ENCODE results near the gene KLHL36.
A peak's percentile ranks its signal among the peaks of the same experiment; 100 is the strongest.

Gene KLHL36

DNA sequence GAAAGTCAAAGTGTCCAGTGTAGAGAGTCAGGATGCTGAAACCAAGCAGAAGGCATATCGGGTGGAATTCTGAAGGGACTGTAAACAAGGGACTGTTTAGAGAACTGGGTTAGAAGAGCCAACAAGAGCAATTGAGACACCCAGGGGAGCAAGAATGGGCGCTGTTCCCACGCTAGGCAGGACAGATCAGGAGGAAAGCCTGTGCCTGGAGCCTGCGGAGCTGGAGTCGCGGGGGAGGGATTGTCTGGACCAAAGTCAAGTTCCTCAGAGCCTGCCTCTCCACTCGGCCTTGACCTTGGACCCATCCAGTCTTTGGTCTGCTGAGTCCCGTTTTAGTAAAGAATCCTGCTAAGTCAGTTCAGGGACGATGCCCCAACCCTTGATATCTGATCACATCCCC is 14.7 kb upstream of the KLHL36 start:
- Histone ChIP-seq H3K9me3 (ENCODE audit: control insufficient read depth, low read length) (no peaks in the 10 kb centered on the region), H3K4me3 (ENCODE audit: low read length) (peak overlapping the region; percentile 28), H3K27me3 (replicated peaks; ENCODE audit: control insufficient read depth, insufficient read depth, low read length) (no peaks in the 10 kb centered on the region), H3K4me1 (ENCODE audit: control insufficient read depth, insufficient read depth, low read length) (peaks cover 20% of the 10 kb centered on the region), H3K9ac (ENCODE audit: low read length) (no peak overlapping the region), H3K36me3 (ENCODE audit: control insufficient read depth, insufficient read depth, low read length, severe bottlenecking) (no peaks in the 10 kb centered on the region)
- DNase-seq (ENCODE audit: low read depth), result no peak

DNA sequence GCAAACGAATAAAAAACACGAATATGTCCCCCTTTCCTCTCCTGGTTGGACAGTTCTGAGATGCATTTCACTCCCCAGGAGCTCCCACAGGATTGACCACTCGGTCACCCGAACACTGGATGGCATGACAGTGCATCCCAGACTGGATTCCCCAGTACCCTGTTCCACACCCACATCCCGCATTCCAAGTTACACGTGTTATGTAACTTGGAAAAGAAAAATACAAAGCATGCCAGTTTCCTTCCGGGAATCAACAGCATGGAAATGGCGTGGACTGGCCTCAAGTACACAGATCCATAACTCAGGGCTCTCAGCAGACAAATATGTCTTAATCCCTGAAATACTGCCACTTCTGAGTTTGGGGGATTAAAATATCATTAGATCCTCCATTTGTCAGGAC is 12.6 kb upstream of the KLHL36 start:
- H3K4me3 ChIP-seq (ENCODE audit: low read length), result no peak overlapping the region
- no peak for DNase-seq (ENCODE audit: low read depth)
- H3K9me3 ChIP-seq (ENCODE audit: control insufficient read depth, low read length), result no peaks in the 10 kb centered on the region

DNA sequence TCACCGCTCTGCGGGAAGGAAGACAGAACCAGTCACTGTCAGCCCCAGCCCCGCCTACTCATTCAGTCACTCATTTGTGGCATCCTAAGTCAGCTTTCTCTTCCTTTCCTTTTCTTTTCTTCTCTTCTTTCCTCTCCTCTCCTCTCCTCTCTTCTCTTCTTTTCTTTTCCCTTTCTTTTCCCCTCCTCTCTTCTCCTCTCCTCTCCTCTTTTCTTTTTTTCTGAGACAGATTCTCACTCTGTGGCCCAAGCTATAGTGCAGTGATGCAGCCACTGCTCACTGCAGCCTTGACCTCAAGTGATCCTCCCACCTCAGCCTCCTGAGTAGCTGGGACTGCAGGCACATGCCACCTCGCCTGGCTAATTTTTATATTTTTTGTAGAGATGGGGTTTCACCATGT is 10.6 kb upstream of the KLHL36 start:
- DNase-seq (ENCODE audit: low read depth), result no peak
- no peak overlapping the region for H3K9ac ChIP-seq (ENCODE audit: low read length)
- no peak overlapping the region for H3K4me3 ChIP-seq (ENCODE audit: low read length)
- no peaks in the 10 kb centered on the region for H3K9me3 ChIP-seq (ENCODE audit: control insufficient read depth, low read length)
- H3K36me3 ChIP-seq (ENCODE audit: control insufficient read depth, insufficient read depth, low read length, severe bottlenecking), result no peaks in the 10 kb centered on the region
- no peaks in the 10 kb centered on the region for H3K27me3 ChIP-seq (replicated peaks; ENCODE audit: control insufficient read depth, insufficient read depth, low read length)
- peaks cover 23% of the 10 kb centered on the region for H3K4me1 ChIP-seq (ENCODE audit: control insufficient read depth, insufficient read depth, low read length)

More for the DNA sequence above, 12.6 kb upstream of the KLHL36 start:
- peaks cover 20% of the 10 kb centered on the region for H3K4me1 ChIP-seq (ENCODE audit: control insufficient read depth, insufficient read depth, low read length)
- no peak overlapping the region for H3K9ac ChIP-seq (ENCODE audit: low read length)
- H3K36me3 ChIP-seq (ENCODE audit: control insufficient read depth, insufficient read depth, low read length, severe bottlenecking), result no peaks in the 10 kb centered on the region
- no peaks in the 10 kb centered on the region for H3K27me3 ChIP-seq (replicated peaks; ENCODE audit: control insufficient read depth, insufficient read depth, low read length)

DNA sequence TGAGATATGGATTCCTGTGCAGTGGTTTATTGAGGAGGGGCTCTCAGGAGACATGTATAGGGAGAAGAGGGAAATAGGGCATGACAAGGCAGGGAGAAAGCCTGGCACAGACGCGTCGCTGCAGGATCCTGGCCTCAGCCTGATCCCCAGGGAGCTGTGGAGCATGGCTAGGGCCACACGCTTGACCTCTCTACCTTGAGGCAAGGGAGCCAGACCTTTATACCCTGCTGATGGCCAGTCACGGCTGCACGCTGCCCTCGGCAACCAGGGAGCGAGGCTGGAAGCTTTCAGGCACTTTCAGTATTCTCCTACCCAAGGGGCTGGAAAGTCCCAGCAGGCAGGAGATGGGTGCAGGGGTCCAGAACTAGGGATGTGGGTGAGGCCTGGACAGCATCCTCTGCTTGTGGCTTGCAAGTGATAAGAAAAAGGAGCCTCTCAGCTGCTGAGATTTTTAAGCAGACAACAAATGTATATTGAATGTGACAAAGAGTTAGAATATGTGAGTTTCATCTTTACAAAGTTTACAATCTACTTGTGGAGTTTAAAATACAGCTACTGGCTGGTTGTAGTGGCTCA is 10.0 kb upstream of the KLHL36 start:
- no peaks in the 10 kb centered on the region for H3K27me3 ChIP-seq (replicated peaks; ENCODE audit: control insufficient read depth, insufficient read depth, low read length)
- DNase-seq (ENCODE audit: low read depth), result no peak
- H3K4me1 ChIP-seq (ENCODE audit: control insufficient read depth, insufficient read depth, low read length), result peaks cover 22% of the 10 kb centered on the region
- H3K4me3 ChIP-seq (ENCODE audit: low read length), result no peak overlapping the region
- H3K9me3 ChIP-seq (ENCODE audit: control insufficient read depth, low read length), result no peaks in the 10 kb centered on the region
- no peaks in the 10 kb centered on the region for H3K36me3 ChIP-seq (ENCODE audit: control insufficient read depth, insufficient read depth, low read length, severe bottlenecking)
- H3K9ac ChIP-seq (ENCODE audit: low read length), result no peak overlapping the region

- H3K27me3 ChIP-seq (replicated peaks; ENCODE audit: control insufficient read depth, insufficient read depth, low read length), result no peaks in the 10 kb centered on the region
- peaks cover 26% of the 10 kb centered on the region for H3K4me1 ChIP-seq (ENCODE audit: control insufficient read depth, insufficient read depth, low read length)
- no peak overlapping the region for H3K9ac ChIP-seq (ENCODE audit: low read length)
- no peak for DNase-seq (ENCODE audit: low read depth)
- H3K4me3 ChIP-seq (ENCODE audit: low read length), result no peak overlapping the region
- no peaks in the 10 kb centered on the region for H3K36me3 ChIP-seq (ENCODE audit: control insufficient read depth, insufficient read depth, low read length, severe bottlenecking)
- H3K9me3 ChIP-seq (ENCODE audit: control insufficient read depth, low read length), result no peaks in the 10 kb centered on the region
These were observed 8.2 kb upstream of the KLHL36 start for GRCh38 chr16:84640145-84640544.

- no peaks in the 10 kb centered on the region for H3K36me3 ChIP-seq (ENCODE audit: control insufficient read depth, insufficient read depth, low read length, severe bottlenecking)
- DNase-seq (ENCODE audit: low read depth), result no peak
- no peak overlapping the region for H3K9ac ChIP-seq (ENCODE audit: low read length)
- H3K4me3 ChIP-seq (ENCODE audit: low read length), result no peak overlapping the region
- no peaks in the 10 kb centered on the region for H3K27me3 ChIP-seq (replicated peaks; ENCODE audit: control insufficient read depth, insufficient read depth, low read length)
- peaks cover 21% of the 10 kb centered on the region for H3K4me1 ChIP-seq (ENCODE audit: control insufficient read depth, insufficient read depth, low read length)
- H3K9me3 ChIP-seq (ENCODE audit: control insufficient read depth, low read length), result no peaks in the 10 kb centered on the region
These were observed 6.5 kb upstream of the KLHL36 start for GRCh38 chr16:84641643-84642358.

DNA sequence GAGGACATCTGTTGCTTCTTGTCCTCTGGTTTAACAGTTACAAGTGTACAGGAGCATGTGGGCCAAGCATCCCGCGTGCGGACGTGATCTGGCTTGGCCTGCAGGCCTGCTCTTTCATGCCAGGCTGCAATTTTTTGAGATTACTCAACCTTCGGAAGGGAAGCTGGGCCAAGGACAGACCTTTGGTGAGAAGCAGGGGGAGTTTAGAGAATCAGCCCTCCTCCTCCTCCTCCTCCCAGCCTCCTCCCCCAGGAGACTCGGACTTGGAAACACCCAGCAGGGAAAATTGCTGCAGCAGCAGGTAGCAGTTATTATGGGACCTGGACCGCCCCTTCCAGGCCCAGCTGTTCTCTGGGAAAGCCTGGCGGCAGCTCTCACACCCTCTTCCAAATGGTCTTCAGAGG is 5.1 kb upstream of the KLHL36 start:
- Histone ChIP-seq H3K9me3 (ENCODE audit: control insufficient read depth, low read length) (no peaks in the 10 kb centered on the region), H3K36me3 (ENCODE audit: control insufficient read depth, insufficient read depth, low read length, severe bottlenecking) (no peaks in the 10 kb centered on the region), H3K4me3 (ENCODE audit: low read length) (no peak overlapping the region), H3K4me1 (ENCODE audit: control insufficient read depth, insufficient read depth, low read length) (peaks cover 29% of the 10 kb centered on the region), H3K9ac (ENCODE audit: low read length) (peak overlapping the region; percentile 22), H3K27me3 (replicated peaks; ENCODE audit: control insufficient read depth, insufficient read depth, low read length) (no peaks in the 10 kb centered on the region)
- peak; percentile 95 for DNase-seq (ENCODE audit: low read depth)

DNA sequence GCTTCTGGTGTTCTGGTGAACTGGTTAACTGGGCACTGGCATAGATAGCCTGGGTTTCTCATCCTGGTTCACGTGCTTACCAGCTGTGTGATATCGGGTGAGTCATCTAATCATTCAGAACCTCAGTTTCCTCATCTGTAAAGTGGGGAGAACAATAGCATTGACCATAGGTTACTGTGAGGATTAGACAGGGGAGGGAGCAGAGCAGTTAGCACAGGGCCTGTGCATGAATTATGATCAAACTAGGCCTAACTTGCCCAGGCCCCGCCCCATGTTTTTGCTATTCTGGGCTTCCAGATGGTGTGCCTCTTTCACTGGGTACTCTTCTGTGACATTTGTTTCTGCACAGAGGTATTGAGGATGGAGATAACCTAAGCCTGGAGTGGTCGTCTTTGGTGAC is 4.6 kb upstream of the KLHL36 start:
- Histone ChIP-seq H3K9me3 (ENCODE audit: control insufficient read depth, low read length) (no peaks in the 10 kb centered on the region), H3K27me3 (replicated peaks; ENCODE audit: control insufficient read depth, insufficient read depth, low read length) (no peaks in the 10 kb centered on the region), H3K4me1 (ENCODE audit: control insufficient read depth, insufficient read depth, low read length) (peaks cover 29% of the 10 kb centered on the region), H3K36me3 (ENCODE audit: control insufficient read depth, insufficient read depth, low read length, severe bottlenecking) (no peaks in the 10 kb centered on the region), H3K9ac (ENCODE audit: low read length) (no peak overlapping the region), H3K4me3 (ENCODE audit: low read length) (no peak overlapping the region)
- DNase-seq (ENCODE audit: low read depth), result peak; percentile 20

DNA sequence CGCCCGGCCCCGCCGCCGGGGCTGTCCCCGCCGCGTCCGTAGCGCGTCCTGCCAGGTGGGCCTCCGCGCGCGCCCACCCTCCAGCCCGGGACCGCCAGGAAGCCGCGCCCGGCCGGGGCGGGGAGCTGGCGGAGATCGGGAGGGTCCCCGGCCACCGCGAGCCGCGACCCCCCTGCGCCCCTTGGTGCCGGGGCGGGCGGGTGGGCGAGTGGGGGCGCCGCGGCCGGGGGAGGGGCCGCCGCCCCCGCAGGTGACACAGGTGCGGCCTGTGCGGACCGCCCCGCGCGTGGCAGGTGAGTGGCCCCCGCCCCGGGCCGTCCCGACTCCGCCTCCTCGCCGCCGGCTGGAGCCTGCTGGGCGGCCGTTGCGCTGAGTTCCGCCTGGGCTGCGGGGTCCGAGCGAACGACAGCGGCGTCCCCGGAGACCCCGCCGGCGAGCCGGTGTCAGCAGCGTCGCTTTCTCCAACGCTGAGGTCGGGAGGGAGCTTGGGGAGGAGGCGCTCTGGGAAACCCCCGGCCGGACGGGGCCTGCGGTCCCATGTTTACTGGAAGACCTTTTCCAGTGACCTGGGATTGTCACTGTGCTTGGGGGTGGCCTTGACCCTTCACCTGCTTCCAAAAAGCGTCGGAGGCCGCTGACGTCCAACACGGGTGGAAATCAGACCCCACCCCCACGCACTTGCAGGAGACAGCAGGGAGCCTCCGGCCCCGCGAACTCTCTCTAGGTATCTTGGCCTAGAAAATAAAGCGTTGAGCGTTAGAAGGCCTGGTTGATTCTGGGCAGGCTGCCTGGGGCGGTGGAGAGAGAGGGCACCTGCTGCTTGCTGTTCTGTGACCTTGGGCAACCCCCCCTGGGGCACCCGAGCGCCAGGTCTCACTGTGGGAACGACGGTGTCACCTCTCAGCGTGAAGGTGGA is 542 bp downstream of the KLHL36 start:
- Histone ChIP-seq H3K4me3 (ENCODE audit: low read length) (peak overlapping the region; percentile 88), H3K27me3 (replicated peaks; ENCODE audit: control insufficient read depth, insufficient read depth, low read length) (no peaks in the 10 kb centered on the region), H3K9ac (ENCODE audit: low read length) (peak overlapping the region; percentile 88), H3K9me3 (ENCODE audit: control insufficient read depth, low read length) (no peaks in the 10 kb centered on the region), H3K36me3 (ENCODE audit: control insufficient read depth, insufficient read depth, low read length, severe bottlenecking) (peaks cover 23% of the 10 kb centered on the region), H3K4me1 (ENCODE audit: control insufficient read depth, insufficient read depth, low read length) (peaks cover 35% of the 10 kb centered on the region)
- DNase-seq (ENCODE audit: low read depth), result peak; percentile 44

DNA sequence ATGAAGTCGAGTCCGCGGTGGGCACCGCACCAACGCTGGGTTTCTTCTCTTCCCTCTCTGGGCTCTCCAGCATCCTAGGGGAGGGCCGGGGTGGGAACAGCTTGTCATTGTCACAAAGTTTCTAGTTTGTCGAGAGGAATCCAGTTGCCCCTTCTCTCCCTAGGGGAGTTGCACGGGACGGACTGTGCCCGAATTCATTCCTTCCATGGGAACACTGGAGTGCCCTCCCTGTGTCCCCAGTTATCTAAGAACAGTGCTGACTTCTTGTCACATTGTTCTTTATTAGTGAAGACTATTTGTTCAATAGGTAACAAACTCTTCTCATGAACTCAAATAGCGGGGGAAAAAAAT is 1.2 kb downstream of the KLHL36 start:
- H3K9ac ChIP-seq (ENCODE audit: low read length), result peak overlapping the region; percentile 88
- H3K27me3 ChIP-seq (replicated peaks; ENCODE audit: control insufficient read depth, insufficient read depth, low read length), result no peaks in the 10 kb centered on the region
- H3K4me3 ChIP-seq (ENCODE audit: low read length), result peak overlapping the region; percentile 88
- no peaks in the 10 kb centered on the region for H3K9me3 ChIP-seq (ENCODE audit: control insufficient read depth, low read length)
- DNase-seq (ENCODE audit: low read depth), result no peak
- H3K36me3 ChIP-seq (ENCODE audit: control insufficient read depth, insufficient read depth, low read length, severe bottlenecking), result peaks cover 27% of the 10 kb centered on the region
- H3K4me1 ChIP-seq (ENCODE audit: control insufficient read depth, insufficient read depth, low read length), result peaks cover 35% of the 10 kb centered on the region
